Adrenal gland (tissue), 12 donors: ENCODE data around the gene TMEM229B. TPM values are rescaled to one million over a fixed set of nuclear protein-coding genes. Genes with fewer than 3 reads are reported as not detected.

Experiments used
- DNase-seq, 7 donors: peaks; one replicate each; pipeline ENCODE4 v3.0.0-alpha.2; 2019 to 2020
- H3K27ac ChIP-seq, 5 donors: fragments of 200-600 bp; sonication (generic) in 4 of 5; 1 replicate in 3 of 5; 2 replicates in 2 of 5; pipeline versions ENCODE4 v1.5.1 to v1.8.0; 2016 to 2020; ENCODE audit warnings: mild to moderate bottlenecking in 1 of 5
- H3K27me3 ChIP-seq: fragments of 200-600 bp; 2 replicates; pipeline ENCODE4 v1.8.0; 2021
- H3K36me3 ChIP-seq, 2 donors: fragments of 200-600 bp; replicated peaks in 1 of 2; 1 replicate in 1 of 2; 2 replicates in 1 of 2; pipeline versions ENCODE4 v1.5.1 to v1.8.0; 2018 to 2022
- H3K4me1 ChIP-seq, 2 donors: fragments of 200-600 bp; replicated peaks in 1 of 2; 1 replicate in 1 of 2; 2 replicates in 1 of 2; pipeline versions ENCODE4 v1.5.1 to v1.8.0; 2018 to 2021
- H3K4me3 ChIP-seq, 4 donors: fragments of 200-600 bp; sonication (generic) in 3 of 4; one replicate each; pipeline ENCODE4 v1.5.1; 2016 to 2018
- H3K9me3 ChIP-seq, 3 donors: fragments of 200-600 bp; sonication (generic) in 1 of 3; replicated peaks in 1 of 3; 1 replicate in 2 of 3; 2 replicates in 1 of 3; pipeline versions ENCODE4 v1.5.1 to v1.8.0; 2016 to 2021
- POLR2A ChIP-seq, 2 donors: fragments of 450-650 bp; IDR thresholded peaks; one replicate each; pipeline ENCODE4 v1.6.1; 2017; ENCODE audit warnings: antibody characterized with exemption in 2 of 2, mild to moderate bottlenecking in 2 of 2, moderate library complexity in 1 of 2
- WGBS, 4 donors: extraction: QIAGEN DNeasy Blood & Tissue Kit in 2 of 4; methylation state at CpG; one replicate each; pipeline versions ENCODE4 v1.1.5 to v1.1.7; 2013 to 2017; 5-methylcytosine and 5-hydroxymethylcytosine counted together
- intact Hi-C, 2 donors: fragments of 100-400 bp; cut with DNase I; formaldehyde crosslinking; loops; one replicate each; pipeline versions ENCODE4 v1.14.1 to v1.15.0; 2022 to 2023
- polyA plus RNA-seq, 3 donors: library from polyadenylated mRNA; stranded (reverse); fragments of 200-250 nt in 2 of 3; fragments of 350-450 nt in 1 of 3; fragmentation: Illumina TruSeq in 1 of 3; extraction: RNeasy Lipid Tissue Mini Kit (QIAGEN cat#74804) in 1 of 3; gene quantifications; one replicate each; pipeline ENCODE4 v1.2.3, GENCODE V29; 2013 to 2014
- total RNA-seq, 9 donors: library from RNA; depleted of rRNA in 4 of 9; stranded (reverse); fragments of >200 nt in 4 of 9; fragments of 120-200 nt in 1 of 9; fragmentation: NEBNext Ultra II Directional in 1 of 9; extraction: Animal tissue kit (Norgen Biotek cat#: 25700) in 1 of 9; gene quantifications; one replicate each; pipeline versions ENCODE4 v1.1.0 to v1.2.4, GENCODE V29; 2013 to 2023
- TF ChIP-seq, protein P1 (sequence below), 6 experiments: fragments of 450-650 bp in 4 of 6; fragments of 200-600 bp in 2 of 6; sonication (generic) in 1 of 6; IDR thresholded peaks; 1 replicate in 5 of 6; 2 replicates in 1 of 6; pipeline versions ENCODE4 v1.5.1 to v1.8.0; 2016 to 2021; ENCODE audit warnings: antibody characterized with exemption in 6 of 6, mild to moderate bottlenecking in 2 of 6, moderate library complexity in 1 of 6
- donor health status: healthy with polysubstance abuse.
- donor health status: Bipolar disorder and iron deficiency.
- donor health status: DM: yes; HTN: yes; CAD: no.
- donor health status: DM: no; HTN: no; CAD: no.
- donor health status: DM: no; HTN: no; CAD: no.
- donor health status: DM: yes; HTN: yes; CAD: no.

The TMEM229B gene
- total and polyA plus RNA-seq, 12 donors = 5.7 to 63.9 (median 32.7) TPM

DNA sequence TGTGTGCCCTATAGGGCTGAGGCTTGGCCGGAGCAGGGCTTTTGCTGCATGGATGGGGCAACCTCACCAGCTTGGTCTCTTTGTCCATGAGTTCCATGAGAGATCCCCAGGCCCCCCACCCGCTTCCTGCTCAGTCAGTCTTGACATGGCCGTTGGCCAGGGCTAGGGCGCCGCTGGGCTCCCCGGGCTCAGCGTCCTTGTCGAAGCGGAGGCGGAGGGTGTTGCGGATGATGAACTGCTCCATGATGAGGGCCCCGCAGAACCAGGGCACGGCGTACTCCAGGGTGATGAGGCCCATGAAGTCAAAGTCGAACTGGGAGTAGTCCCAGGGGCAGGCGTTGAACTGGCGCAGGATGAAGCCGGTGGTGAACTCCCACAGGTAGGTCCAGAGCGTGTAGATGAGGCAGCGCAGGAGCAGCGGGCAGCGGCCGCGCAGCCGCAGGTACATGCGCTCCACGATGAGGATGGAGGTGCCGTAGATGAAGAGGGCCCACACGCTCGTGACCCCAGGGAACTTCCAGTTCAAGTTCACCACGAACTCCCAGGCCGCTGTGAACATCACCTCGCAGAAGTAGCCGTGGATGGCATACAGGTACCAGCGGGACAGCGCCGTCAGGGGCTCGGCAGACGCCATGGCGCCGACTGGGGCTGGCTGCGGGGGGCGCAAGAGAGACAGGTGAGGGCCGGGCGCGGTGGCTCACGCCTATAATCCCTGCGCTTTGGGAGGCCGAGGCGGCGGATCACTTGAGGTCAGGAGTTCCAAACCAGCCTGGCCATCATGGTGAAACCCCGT is 15.0 kb downstream of the TMEM229B start:
- Histone ChIP-seq H3K36me3 (peaks cover 0 to 6% of the 10 kb centered on the region in 2 donors), H3K9me3 (no peaks in the 10 kb centered on the region), H3K27ac (no peak overlapping the region), H3K4me3 (no peak overlapping the region), H3K4me1 (no peaks in the 10 kb centered on the region), H3K27me3 (no peaks in the 10 kb centered on the region)
- WGBS, 4 donors = 95 to 98% (median 97%) methylated on average over 39 to 52 of the region's 52 CpGs
- DNase-seq = no peak
- TF ChIP-seq, protein P1, sequence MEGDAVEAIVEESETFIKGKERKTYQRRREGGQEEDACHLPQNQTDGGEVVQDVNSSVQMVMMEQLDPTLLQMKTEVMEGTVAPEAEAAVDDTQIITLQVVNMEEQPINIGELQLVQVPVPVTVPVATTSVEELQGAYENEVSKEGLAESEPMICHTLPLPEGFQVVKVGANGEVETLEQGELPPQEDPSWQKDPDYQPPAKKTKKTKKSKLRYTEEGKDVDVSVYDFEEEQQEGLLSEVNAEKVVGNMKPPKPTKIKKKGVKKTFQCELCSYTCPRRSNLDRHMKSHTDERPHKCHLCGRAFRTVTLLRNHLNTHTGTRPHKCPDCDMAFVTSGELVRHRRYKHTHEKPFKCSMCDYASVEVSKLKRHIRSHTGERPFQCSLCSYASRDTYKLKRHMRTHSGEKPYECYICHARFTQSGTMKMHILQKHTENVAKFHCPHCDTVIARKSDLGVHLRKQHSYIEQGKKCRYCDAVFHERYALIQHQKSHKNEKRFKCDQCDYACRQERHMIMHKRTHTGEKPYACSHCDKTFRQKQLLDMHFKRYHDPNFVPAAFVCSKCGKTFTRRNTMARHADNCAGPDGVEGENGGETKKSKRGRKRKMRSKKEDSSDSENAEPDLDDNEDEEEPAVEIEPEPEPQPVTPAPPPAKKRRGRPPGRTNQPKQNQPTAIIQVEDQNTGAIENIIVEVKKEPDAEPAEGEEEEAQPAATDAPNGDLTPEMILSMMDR (IDR thresholded peaks at IDR 0.05) = no peak
- no peak for TF ChIP-seq POLR2A (IDR thresholded peaks at IDR 0.05)
- intact Hi-C loops = no loop called here

DNA sequence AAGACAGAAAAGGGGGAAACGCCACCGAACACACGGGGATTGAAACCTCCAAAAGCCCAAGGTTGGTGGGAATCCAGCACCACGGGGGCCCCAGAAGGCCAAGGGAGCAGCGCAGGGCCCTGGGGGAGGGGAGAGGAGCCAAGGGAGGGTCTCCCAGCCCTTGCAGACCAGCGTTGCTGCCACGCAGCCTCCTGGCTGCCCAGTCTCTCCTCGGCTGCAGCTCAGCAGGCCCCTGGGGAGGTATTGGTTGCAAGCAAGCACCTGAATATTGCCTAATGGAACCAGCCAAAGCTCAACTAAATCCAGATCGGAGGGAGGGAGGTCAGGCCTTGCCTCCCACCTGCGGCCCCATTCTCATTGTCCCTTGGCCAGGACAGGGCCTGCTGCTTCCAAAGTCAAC is 15.8 kb downstream of the TMEM229B start:
- Histone ChIP-seq H3K27ac (no peak overlapping the region), H3K4me1 (no peaks in the 10 kb centered on the region), H3K9me3 (no peaks in the 10 kb centered on the region), H3K36me3 (peaks cover 0 to 6% of the 10 kb centered on the region in 2 donors), H3K27me3 (no peaks in the 10 kb centered on the region), H3K4me3 (no peak overlapping the region)
- TF ChIP-seq POLR2A (IDR thresholded peaks at IDR 0.05) = no peak
- TF ChIP-seq, protein P1 (IDR thresholded peaks at IDR 0.05) = no peak
- WGBS, 4 donors = 88 to 96% (median 92%) methylated on average over 5 to 10 of the region's 10 CpGs
- no peak for DNase-seq
- intact Hi-C loops = no loop called here

DNA sequence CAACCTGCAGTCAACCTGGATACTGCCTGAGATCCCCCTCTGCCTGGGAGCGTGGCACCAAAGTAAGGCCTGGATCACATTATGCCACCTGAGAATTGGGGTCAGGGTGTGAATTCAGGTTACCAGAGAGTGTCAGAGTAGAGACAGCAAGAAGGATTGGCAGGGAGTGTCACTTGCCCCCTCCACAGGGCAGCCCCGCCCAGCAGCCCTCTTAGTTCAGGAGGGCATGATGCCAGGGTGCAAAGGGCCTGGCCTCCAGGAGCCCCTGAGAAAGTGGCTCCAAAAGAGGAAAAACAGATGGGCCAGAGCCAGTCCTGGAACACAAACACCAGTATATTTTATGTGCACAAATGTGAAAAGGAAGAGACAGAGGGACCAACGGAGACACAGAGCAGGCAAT is 18.6 kb downstream of the TMEM229B start:
- Histone ChIP-seq H3K36me3 (peaks cover 0 to 6% of the 10 kb centered on the region in 2 donors), H3K27me3 (no peaks in the 10 kb centered on the region), H3K4me1 (no peaks in the 10 kb centered on the region), H3K9me3 (no peaks in the 10 kb centered on the region), H3K4me3 (no peak overlapping the region), H3K27ac (no peak overlapping the region)
- intact Hi-C loops = no loop called here
- no peak for TF ChIP-seq POLR2A (IDR thresholded peaks at IDR 0.05)
- TF ChIP-seq, protein P1 (IDR thresholded peaks at IDR 0.05) = no peak
- no peak for DNase-seq
- WGBS, 4 donors = 88 to 100% (median 93%) methylated on average over 2 to 3 of the region's 3 CpGs

DNA sequence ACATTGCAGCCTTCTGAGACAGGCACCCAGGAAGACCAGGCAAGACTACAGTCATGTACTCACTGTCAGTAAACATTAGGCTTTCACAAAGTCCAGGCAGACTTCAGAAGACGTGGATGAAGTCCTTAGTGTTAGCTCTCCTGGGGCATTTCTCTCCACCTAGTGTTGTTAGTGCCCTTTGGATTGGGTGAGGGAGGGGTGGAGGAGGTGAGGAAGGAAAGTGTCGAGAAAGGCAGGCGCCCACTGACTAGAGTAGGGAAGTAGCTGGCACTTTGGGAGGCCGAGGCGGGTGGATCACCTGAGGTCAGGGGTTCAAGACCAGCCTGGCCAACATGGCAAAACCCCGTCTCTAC is 20.2 kb downstream of the TMEM229B start:
- Histone ChIP-seq H3K27ac (no peak overlapping the region), H3K4me1 (no peaks in the 10 kb centered on the region), H3K4me3 (no peak overlapping the region), H3K36me3 (peaks cover 0 to 5% of the 10 kb centered on the region in 2 donors), H3K27me3 (no peaks in the 10 kb centered on the region), H3K9me3 (no peaks in the 10 kb centered on the region)
- DNase-seq = no peak
- 72 to 89% (median 87%) methylated on average over 6 of the region's 6 CpGs for WGBS, 4 donors
- intact Hi-C loops = no loop called here
- TF ChIP-seq, protein P1 (IDR thresholded peaks at IDR 0.05) = no peak
- no peak for TF ChIP-seq POLR2A (IDR thresholded peaks at IDR 0.05)
